SK-N-SH (cell line): ENCODE data around the gene MYCBP. TPM values are rescaled to one million over a fixed set of nuclear protein-coding genes. Genes with fewer than 3 reads are reported as not detected.
A peak's percentile ranks its signal among the peaks of the same experiment; 100 is the strongest.

Source experiments
- CTCF ChIA-PET: fragments of 300-600, 350-600 bp; formaldehyde crosslinking; extraction: SDS; loops from one replicate; lab custom pipeline; 2021; lab: Yijun Ruan, JAX
- POLR2A ChIA-PET: fragments of 350-600 bp; sonication (Branson Sonifier 250); formaldehyde crosslinking; extraction: SDS; loops from one replicate; lab custom pipeline; 2020; ENCODE audit warnings: antibody characterized with exemption, inconsistent platforms; lab: Yijun Ruan, JAX
- DNase-seq: peaks from one replicate; pipeline ENCODE4 v3.0.0; 2012
- H2AFZ ChIP-seq: fragments of 200-600 bp; sonication (generic); 2 replicates; pipeline ENCODE4 v1.8.1; 2016; ENCODE audit warnings: antibody characterized with exemption, mild to moderate bottlenecking, low read depth
- H3F3A ChIP-seq: fragments of 200-600 bp; sonication (generic); replicated peaks from 2 replicates; pipeline ENCODE3; 2016; ENCODE audit warnings: antibody characterized with exemption, mild to moderate bottlenecking; ENCODE audit not compliant: insufficient read depth
- H3K27ac ChIP-seq, 2 experiments: fragments of 200-500 bp in 1 of 2; fragments of 200-600 bp in 1 of 2; sonication (Bioruptor generic) in 1 of 2; sonication (generic), shearing (Covaris generic) in 1 of 2; 2 replicates each; pipeline versions ENCODE4 v1.5.1 to v1.6.1; 2014 to 2016; ENCODE audit warnings: low read depth in 2 of 2, inconsistent platforms in 1 of 2, low read length in 1 of 2, mild to moderate bottlenecking in 1 of 2, mixed read lengths in 1 of 2
- H3K27me3 ChIP-seq: fragments of 200-600 bp; sonication (generic), shearing (Covaris generic); 2 replicates; pipeline ENCODE4 v1.6.1; 2016; ENCODE audit warnings: mixed run types; ENCODE audit not compliant: insufficient read depth
- H3K36me3 ChIP-seq, 2 experiments: fragments of 200-500 bp in 1 of 2; fragments of 200-600 bp in 1 of 2; sonication (Bioruptor generic) in 1 of 2; sonication (generic) in 1 of 2; replicated peaks in 1 of 2; 2 replicates each; pipeline versions ENCODE3 to v1.5.1; 2014 to 2016; ENCODE audit warnings: low read length in 1 of 2, mild to moderate bottlenecking in 1 of 2; ENCODE audit not compliant: insufficient read depth in 2 of 2, control insufficient read depth in 1 of 2
- H3K4me1 ChIP-seq, 2 experiments: fragments of 200-500 bp in 1 of 2; fragments of 200-600 bp in 1 of 2; sonication (Bioruptor generic) in 1 of 2; sonication (generic), shearing (Covaris generic) in 1 of 2; 2 replicates each; pipeline versions ENCODE4 v1.5.1 to v1.6.1; 2014 to 2016; ENCODE audit warnings: low read depth in 1 of 2, low read length in 1 of 2, mixed run types in 1 of 2; ENCODE audit not compliant: insufficient read depth in 2 of 2, control insufficient read depth in 1 of 2
- H3K4me2 ChIP-seq: fragments of 200-600 bp; sonication (generic), shearing (Covaris generic); 2 replicates; pipeline ENCODE4 v1.6.1; 2017; ENCODE audit warnings: mixed run types
- H3K4me3 ChIP-seq, 2 experiments: fragments of 200-500 bp in 1 of 2; fragments of 200-600 bp in 1 of 2; sonication (Bioruptor generic) in 1 of 2; sonication (generic), shearing (Covaris generic) in 1 of 2; 2 replicates each; pipeline versions ENCODE4 v1.5.1 to v1.8.1; 2014 to 2016; ENCODE audit warnings: low read depth in 2 of 2, inconsistent platforms in 1 of 2, low read length in 1 of 2, mild to moderate bottlenecking in 1 of 2, mixed read lengths in 1 of 2, moderate library complexity in 1 of 2
- H3K79me2 ChIP-seq: fragments of 200-600 bp; sonication (generic); 2 replicates; pipeline ENCODE4 v1.8.1; 2017; ENCODE audit warnings: mild to moderate bottlenecking; ENCODE audit not compliant: insufficient read depth
- H3K9ac ChIP-seq: fragments of 200-600 bp; sonication (generic); 2 replicates; pipeline ENCODE4 v1.6.1; 2017; ENCODE audit warnings: mixed run types
- H3K9me2 ChIP-seq: fragments of 200-600 bp; sonication (generic); 2 replicates; pipeline ENCODE4 v1.6.1; 2017; ENCODE audit warnings: mixed run types
- H3K9me3 ChIP-seq: fragments of 200-600 bp; sonication (generic); 2 replicates; pipeline ENCODE4 v1.6.1; 2017; ENCODE audit warnings: mixed run types, mild to moderate bottlenecking, moderate library complexity
- H4K20me1 ChIP-seq: fragments of 200-600 bp; sonication (generic); 2 replicates; pipeline ENCODE4 v1.6.1; 2017; ENCODE audit warnings: mild to moderate bottlenecking, mixed run types; ENCODE audit not compliant: insufficient read depth
- CHD2 ChIP-seq: fragments of 150-350 bp; IDR thresholded peaks from 2 replicates; pipeline ENCODE4 v1.6.1; 2018; ENCODE audit warnings: low read length; ENCODE audit not compliant: partially characterized antibody
- CTCF ChIP-seq: fragments of 200-600 bp; sonication (generic); IDR thresholded peaks from 2 replicates; pipeline ENCODE4 v1.6.1; 2017; ENCODE audit warnings: antibody characterized with exemption, mild to moderate bottlenecking, moderate library complexity
- EZH2phosphoT487 ChIP-seq: fragments of 200-600 bp; sonication (generic); IDR thresholded peaks from 2 replicates; pipeline ENCODE4 v1.6.1; 2017; ENCODE audit warnings: low read depth, mixed run types, mild to moderate bottlenecking, antibody characterized with exemption, moderate library complexity, borderline replicate concordance
- JUND ChIP-seq: IDR thresholded peaks from 2 replicates; pipeline ENCODE4 v1.4.0; 2012
- MEF2A ChIP-seq: IDR thresholded peaks from 2 replicates; pipeline ENCODE4 v1.4.0; 2012; ENCODE audit warnings: low read depth, borderline replicate concordance
- MXI1 ChIP-seq: IDR thresholded peaks from 2 replicates; pipeline ENCODE4 v1.6.1; 2012; ENCODE audit warnings: mild to moderate bottlenecking, low read depth, low read length, improper control_type of control experiment
- NFIC ChIP-seq: IDR thresholded peaks from 2 replicates; pipeline ENCODE4 v1.4.0; 2012; ENCODE audit warnings: borderline replicate concordance
- NRF1 ChIP-seq: IDR thresholded peaks from 2 replicates; pipeline ENCODE4 v1.6.1; 2012; ENCODE audit warnings: low read depth, mild to moderate bottlenecking, low read length
- SIN3A ChIP-seq: IDR thresholded peaks from 2 replicates; pipeline ENCODE4 v1.6.1; 2012; ENCODE audit warnings: low read depth, mild to moderate bottlenecking, low read length, moderate library complexity, borderline replicate concordance
- ZBTB33 ChIP-seq: IDR thresholded peaks from 2 replicates; pipeline ENCODE4 v1.4.0; 2012; ENCODE audit warnings: low read depth, borderline replicate concordance
- WGBS: methylation state at CpG from one replicate; pipeline ENCODE4 v1.1.6; 2017; ENCODE audit warnings: low lambda C conversion rate; 5-methylcytosine and 5-hydroxymethylcytosine counted together
- polyA plus RNA-seq, 3 experiments: library from polyadenylated mRNA; depleted of rRNA; stranded (reverse); fragments of >200 nt; gene quantifications; 2 replicates each; pipeline ENCODE4 v1.2.3, GENCODE V29; 2012

The MYCBP gene
- polyA plus RNA-seq, 1 of the 3 experiments (the other 2 are of a cell fraction): 16.0 TPM

- no peaks in the 10 kb centered on the region for H4K20me1 ChIP-seq
- CTCF ChIA-PET: interaction anchor here (1.0 to 1.3 kb wide), 2 partner anchors 57 to 300 kb away, joined by 3 read pairs; no protein-coding TSS in a partner anchor
- no peak for TF ChIP-seq MEF2A
- no peak for TF ChIP-seq JUND
- no peak for TF ChIP-seq CHD2
- no peak for TF ChIP-seq EZH2phosphoT487
- no peak for TF ChIP-seq NRF1
- no peak for TF ChIP-seq MXI1
- TF ChIP-seq CTCF: peak; percentile 13; the same call in 1 of the 2 replicates
- TF ChIP-seq SIN3A: no peak
- TF ChIP-seq, all 33 proteins: peak for 1
- no peaks in the 10 kb centered on the region for H3K36me3 ChIP-seq
- no peaks in the 10 kb centered on the region for H3K79me2 ChIP-seq
- POLR2A ChIA-PET: no interaction called here
- no peak overlapping the region for H2AFZ ChIP-seq
- no peak overlapping the region for H3K4me3 ChIP-seq
- H3K4me1 ChIP-seq: no peaks in the 10 kb centered on the region
- no peaks in the 10 kb centered on the region for H3K9me3 ChIP-seq
- WGBS: 96% methylated on average over 1 of the region's 1 CpG
- H3K4me2 ChIP-seq: no peak overlapping the region
- no peak overlapping the region for H3K9ac ChIP-seq
- no peaks in the 10 kb centered on the region for H3K27me3 ChIP-seq
- H3F3A ChIP-seq: peaks cover 10% of the 10 kb centered on the region
- H3K9me2 ChIP-seq: no peaks in the 10 kb centered on the region
- no peak for DNase-seq
- no peak overlapping the region for H3K27ac ChIP-seq
Observed at GRCh38 chr1:38891753-38892152, 18.6 kb upstream of the MYCBP start.

GRCh38 chr1:38889589-38889988 lies 16.4 kb upstream of the MYCBP start:
- no peaks in the 10 kb centered on the region for H3K9me3 ChIP-seq
- DNase-seq: no peak
- H3K79me2 ChIP-seq: no peaks in the 10 kb centered on the region
- H3K4me3 ChIP-seq: no peak overlapping the region
- no peaks in the 10 kb centered on the region for H3K4me1 ChIP-seq
- no peak overlapping the region for H2AFZ ChIP-seq
- H3K36me3 ChIP-seq: no peaks in the 10 kb centered on the region
- no peak overlapping the region for H3K4me2 ChIP-seq
- H3F3A ChIP-seq: peaks cover 10% of the 10 kb centered on the region
- 73% methylated on average over 4 of the region's 5 CpGs for WGBS
- H4K20me1 ChIP-seq: no peaks in the 10 kb centered on the region
- CTCF ChIA-PET: no interaction called here
- TF ChIP-seq ZBTB33 (no peak), NFIC (no peak)
- H3K9ac ChIP-seq: no peak overlapping the region
- H3K27me3 ChIP-seq: no peaks in the 10 kb centered on the region
- no peaks in the 10 kb centered on the region for H3K9me2 ChIP-seq
- POLR2A ChIA-PET: no interaction called here
- H3K27ac ChIP-seq: no peak overlapping the region
